H1 (cell line): ENCODE data around the gene NXPE1.

Source experiments
- CEBPB ChIP-seq: IDR thresholded peaks from 2 replicates; pipeline ENCODE4 v1.6.1; 2012; ENCODE audit warnings: low read depth, low read length
- CTCF ChIP-seq, 3 experiments: IDR thresholded peaks; 1 replicate in 2 of 3; 2 replicates in 1 of 3; pipeline versions ENCODE4 v1.5.1 to v1.6.1; 2011; ENCODE audit warnings: low read length in 3 of 3, mild to moderate bottlenecking in 3 of 3, inconsistent platforms in 2 of 3, low read depth in 1 of 3, moderate library complexity in 1 of 3; ENCODE audit not compliant: insufficient read depth in 1 of 3; ENCODE audit errors: control extremely low read depth in 1 of 3
- JUN ChIP-seq: IDR thresholded peaks from 2 replicates; pipeline ENCODE4 v1.6.1; 2011; ENCODE audit warnings: low read depth, mild to moderate bottlenecking, improper control_type of control experiment, low read length
- MAX ChIP-seq: IDR thresholded peaks from 2 replicates; pipeline ENCODE4 v1.6.1; 2012; ENCODE audit warnings: inconsistent platforms
- POLR2AphosphoS5 ChIP-seq: IDR thresholded peaks from 2 replicates; pipeline ENCODE4 v1.6.1; 2011; ENCODE audit warnings: low read depth, low read length
- RFX5 ChIP-seq: IDR thresholded peaks from 2 replicates; pipeline ENCODE4 v1.6.1; 2011; ENCODE audit warnings: low read depth, low read length, improper control_type of control experiment, borderline replicate concordance
- SUZ12 ChIP-seq: fragments of 200-600 bp; sonication (generic); IDR thresholded peaks from 2 replicates; pipeline ENCODE4 v1.6.1; 2012; ENCODE audit warnings: mild to moderate bottlenecking, inconsistent platforms, low read length, moderate library complexity, mixed read lengths
- USF2 ChIP-seq: IDR thresholded peaks from 2 replicates; pipeline ENCODE4 v1.6.1; 2011; ENCODE audit warnings: low read length, improper control_type of control experiment

GRCh38 chr11:114564831-114565230, 5.2 kb upstream of the NXPE1 start:
- TF ChIP-seq CTCF (IDR thresholded peaks at IDR 0.05; ENCODE audit: control extremely low read depth in 1 of 3, insufficient read depth in 1 of 3, low read depth in 1 of 3, low read length in 3 of 3): no peak
- TF ChIP-seq POLR2AphosphoS5: no peak
- TF ChIP-seq USF2: no peak
- TF ChIP-seq JUN: no peak
- no peak for TF ChIP-seq SUZ12
- TF ChIP-seq MAX: no peak
- no peak for TF ChIP-seq CEBPB
- TF ChIP-seq RFX5: no peak
